HepG2 (cell line): ENCODE measurements around the gene SEMA3F. TPM values are rescaled to one million over a fixed set of nuclear protein-coding genes. Genes with fewer than 3 reads are reported as not detected.

ENCODE experiments used
- ETV5 ChIP-seq: IDR thresholded peaks from 2 replicates; pipeline ENCODE4 v1.6.1; 2018; ENCODE audit warnings: missing biosample characterization, missing genetic modification reagents, inconsistent platforms, borderline replicate concordance
- MYNN ChIP-seq: sonication (generic); formaldehyde crosslinking; IDR thresholded peaks from 2 replicates; pipeline ENCODE4 v1.4.0; 2020; ENCODE audit warnings: mild to moderate bottlenecking, low read depth, missing genetic modification reagents
- NCOR1 ChIP-seq: fragments of 200-600 bp; sonication (generic); IDR thresholded peaks from 2 replicates; pipeline ENCODE4 v1.7.0; 2017; ENCODE audit warnings: antibody characterized with exemption, low read length, borderline replicate concordance
- POLR2G ChIP-seq: fragments of 200-400 bp; formaldehyde crosslinking; IDR thresholded peaks from 2 replicates; pipeline ENCODE4 v1.6.1; 2018; ENCODE audit warnings: mild to moderate bottlenecking, low read depth, low read length, moderate library complexity
- RBAK ChIP-seq: sonication (generic); formaldehyde crosslinking; IDR thresholded peaks from 2 replicates; pipeline ENCODE4 v1.5.1; 2020; ENCODE audit warnings: mild to moderate bottlenecking, missing genetic modification reagents
- SPEN ChIP-seq: sonication (generic); formaldehyde crosslinking; IDR thresholded peaks from 2 replicates; pipeline ENCODE4 v1.5.1; 2020; ENCODE audit warnings: low read depth, mild to moderate bottlenecking, missing genetic modification reagents
- TARDBP ChIP-seq: sonication (generic); formaldehyde crosslinking; IDR thresholded peaks from 2 replicates; pipeline ENCODE4 v1.8.0; 2022; ENCODE audit warnings: mild to moderate bottlenecking, missing genetic modification reagents
- TCF7 ChIP-seq: sonication (generic); IDR thresholded peaks from 2 replicates; pipeline ENCODE4 v1.6.1; 2016; ENCODE audit warnings: antibody characterized with exemption, low read depth
- TEAD3 ChIP-seq: optimal IDR thresholded peaks from 2 replicates; pipeline ENCODE3; 2016; ENCODE audit warnings: borderline replicate concordance
- ZNF670 ChIP-seq: sonication (generic); formaldehyde crosslinking; IDR thresholded peaks from 2 replicates; pipeline ENCODE4 v1.8.0; 2022; ENCODE audit warnings: mild to moderate bottlenecking, missing genetic modification reagents, borderline replicate concordance
- ZNF747 ChIP-seq: sonication (generic); formaldehyde crosslinking; IDR thresholded peaks from 2 replicates; pipeline ENCODE4 v1.8.1; 2023; ENCODE audit warnings: missing genetic modification reagents, mild to moderate bottlenecking, borderline replicate concordance
- polyA plus RNA-seq, 8 experiments: library from polyadenylated mRNA; depleted of rRNA in 3 of 8; stranded (reverse) in 7 of 8; unstranded in 1 of 8; fragments of >200 nt; fragmentation: Illumina TruSeq in 4 of 8; extraction: Trizol in 4 of 8; gene quantifications; 2 replicates each; pipeline versions ENCODE4 v1.2.1 to v1.2.3, GENCODE V29; 2011 to 2016; ENCODE audit warnings: low read depth in 4 of 8, missing spikeins in 1 of 8, mixed read lengths in 1 of 8; ENCODE audit not compliant: insufficient read depth in 1 of 8
- total RNA-seq, 5 experiments: library from RNA; depleted of rRNA; stranded (reverse); fragments of >200 nt; fragmentation: Illumina TruSeq; extraction: Trizol; gene quantifications; 2 replicates each; pipeline ENCODE4 v1.2.3, GENCODE V29; 2016; ENCODE audit warnings: low read depth in 1 of 5
- TF ChIP-seq, protein P1 (sequence below): sonication (generic); formaldehyde crosslinking; IDR thresholded peaks from 2 replicates; pipeline ENCODE4 v1.5.0; 2020; ENCODE audit warnings: mild to moderate bottlenecking, missing genetic modification reagents, borderline replicate concordance
- TF ChIP-seq, protein P2 (sequence below): sonication (generic); formaldehyde crosslinking; IDR thresholded peaks from 2 replicates; pipeline ENCODE4 v1.9.0; 2021; ENCODE audit warnings: missing genetic modification reagents, mild to moderate bottlenecking, borderline replicate concordance
- TF ChIP-seq, protein P3 (sequence below): sonication (generic); formaldehyde crosslinking; IDR thresholded peaks from 2 replicates; pipeline ENCODE4 v1.9.0; 2021; ENCODE audit warnings: missing genetic modification reagents, borderline replicate concordance
- TF ChIP-seq, protein P4 (sequence below): sonication (generic); formaldehyde crosslinking; IDR thresholded peaks from 2 replicates; pipeline ENCODE4 v1.4.0; 2020; ENCODE audit warnings: missing genetic modification reagents

The SEMA3F gene
- total and polyA plus RNA-seq, 2 of the 13 experiments (the other 11 are each of a cell fraction or from before 2014, with no cell fraction given): 7.6 to 17.2 TPM

DNA sequence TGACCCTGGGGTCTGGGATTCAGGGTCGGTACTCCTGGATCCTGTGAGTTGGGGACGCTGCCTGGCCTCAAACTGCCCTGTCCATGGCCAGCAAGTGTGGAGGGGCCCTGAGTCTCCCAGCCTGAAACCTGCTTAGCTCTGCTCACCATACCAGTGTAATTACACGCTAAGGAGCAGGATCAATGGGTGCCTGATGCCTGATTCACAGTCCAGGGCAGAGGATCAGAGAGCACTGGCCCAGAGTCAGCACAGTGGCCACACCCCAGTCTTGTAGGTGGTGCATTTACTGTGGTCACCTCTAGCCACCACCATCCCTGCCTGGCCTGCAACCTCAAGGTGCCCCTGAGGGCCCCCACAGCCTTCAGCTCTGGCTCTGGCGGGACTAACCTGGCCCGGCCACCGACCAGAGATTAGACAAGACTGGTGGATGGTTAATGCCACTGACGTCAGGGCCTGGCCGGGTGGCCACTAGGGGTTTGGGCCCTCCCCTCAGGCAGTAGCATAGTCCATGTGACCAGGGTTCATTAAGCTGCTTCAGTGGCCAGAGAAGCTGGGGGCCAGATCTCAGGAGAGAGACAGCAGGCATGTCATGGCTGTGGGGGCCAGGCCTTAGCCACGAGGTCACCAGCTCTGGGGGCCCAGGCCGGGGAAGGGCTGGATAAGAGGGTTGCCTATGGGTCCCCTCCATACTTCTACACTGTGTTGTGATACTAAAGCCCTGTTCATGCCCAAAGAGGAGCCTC is 46.6 kb downstream of the SEMA3F start (continued):
- TF ChIP-seq, protein P1, sequence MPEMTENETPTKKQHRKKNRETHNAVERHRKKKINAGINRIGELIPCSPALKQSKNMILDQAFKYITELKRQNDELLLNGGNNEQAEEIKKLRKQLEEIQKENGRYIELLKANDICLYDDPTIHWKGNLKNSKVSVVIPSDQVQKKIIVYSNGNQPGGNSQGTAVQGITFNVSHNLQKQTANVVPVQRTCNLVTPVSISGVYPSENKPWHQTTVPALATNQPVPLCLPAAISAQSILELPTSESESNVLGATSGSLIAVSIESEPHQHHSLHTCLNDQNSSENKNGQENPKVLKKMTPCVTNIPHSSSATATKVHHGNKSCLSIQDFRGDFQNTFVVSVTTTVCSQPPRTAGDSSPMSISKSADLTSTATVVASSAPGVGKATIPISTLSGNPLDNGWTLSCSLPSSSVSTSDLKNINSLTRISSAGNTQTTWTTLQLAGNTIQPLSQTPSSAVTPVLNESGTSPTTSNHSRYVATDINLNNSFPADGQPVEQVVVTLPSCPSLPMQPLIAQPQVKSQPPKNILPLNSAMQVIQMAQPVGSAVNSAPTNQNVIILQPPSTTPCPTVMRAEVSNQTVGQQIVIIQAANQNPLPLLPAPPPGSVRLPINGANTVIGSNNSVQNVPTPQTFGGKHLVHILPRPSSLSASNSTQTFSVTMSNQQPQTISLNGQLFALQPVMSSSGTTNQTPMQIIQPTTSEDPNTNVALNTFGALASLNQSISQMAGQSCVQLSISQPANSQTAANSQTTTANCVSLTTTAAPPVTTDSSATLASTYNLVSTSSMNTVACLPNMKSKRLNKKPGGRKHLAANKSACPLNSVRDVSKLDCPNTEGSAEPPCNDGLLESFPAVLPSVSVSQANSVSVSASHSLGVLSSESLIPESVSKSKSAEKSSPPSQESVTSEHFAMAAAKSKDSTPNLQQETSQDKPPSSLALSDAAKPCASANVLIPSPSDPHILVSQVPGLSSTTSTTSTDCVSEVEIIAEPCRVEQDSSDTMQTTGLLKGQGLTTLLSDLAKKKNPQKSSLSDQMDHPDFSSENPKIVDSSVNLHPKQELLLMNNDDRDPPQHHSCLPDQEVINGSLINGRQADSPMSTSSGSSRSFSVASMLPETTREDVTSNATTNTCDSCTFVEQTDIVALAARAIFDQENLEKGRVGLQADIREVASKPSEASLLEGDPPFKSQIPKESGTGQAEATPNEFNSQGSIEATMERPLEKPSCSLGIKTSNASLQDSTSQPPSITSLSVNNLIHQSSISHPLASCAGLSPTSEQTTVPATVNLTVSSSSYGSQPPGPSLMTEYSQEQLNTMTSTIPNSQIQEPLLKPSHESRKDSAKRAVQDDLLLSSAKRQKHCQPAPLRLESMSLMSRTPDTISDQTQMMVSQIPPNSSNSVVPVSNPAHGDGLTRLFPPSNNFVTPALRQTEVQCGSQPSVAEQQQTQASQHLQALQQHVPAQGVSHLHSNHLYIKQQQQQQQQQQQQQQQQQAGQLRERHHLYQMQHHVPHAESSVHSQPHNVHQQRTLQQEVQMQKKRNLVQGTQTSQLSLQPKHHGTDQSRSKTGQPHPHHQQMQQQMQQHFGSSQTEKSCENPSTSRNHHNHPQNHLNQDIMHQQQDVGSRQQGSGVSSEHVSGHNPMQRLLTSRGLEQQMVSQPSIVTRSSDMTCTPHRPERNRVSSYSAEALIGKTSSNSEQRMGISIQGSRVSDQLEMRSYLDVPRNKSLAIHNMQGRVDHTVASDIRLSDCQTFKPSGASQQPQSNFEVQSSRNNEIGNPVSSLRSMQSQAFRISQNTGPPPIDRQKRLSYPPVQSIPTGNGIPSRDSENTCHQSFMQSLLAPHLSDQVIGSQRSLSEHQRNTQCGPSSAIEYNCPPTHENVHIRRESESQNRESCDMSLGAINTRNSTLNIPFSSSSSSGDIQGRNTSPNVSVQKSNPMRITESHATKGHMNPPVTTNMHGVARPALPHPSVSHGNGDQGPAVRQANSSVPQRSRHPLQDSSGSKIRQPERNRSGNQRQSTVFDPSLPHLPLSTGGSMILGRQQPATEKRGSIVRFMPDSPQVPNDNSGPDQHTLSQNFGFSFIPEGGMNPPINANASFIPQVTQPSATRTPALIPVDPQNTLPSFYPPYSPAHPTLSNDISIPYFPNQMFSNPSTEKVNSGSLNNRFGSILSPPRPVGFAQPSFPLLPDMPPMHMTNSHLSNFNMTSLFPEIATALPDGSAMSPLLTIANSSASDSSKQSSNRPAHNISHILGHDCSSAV (CRISPR knock-in tag): no peak
- TF ChIP-seq, protein P2, sequence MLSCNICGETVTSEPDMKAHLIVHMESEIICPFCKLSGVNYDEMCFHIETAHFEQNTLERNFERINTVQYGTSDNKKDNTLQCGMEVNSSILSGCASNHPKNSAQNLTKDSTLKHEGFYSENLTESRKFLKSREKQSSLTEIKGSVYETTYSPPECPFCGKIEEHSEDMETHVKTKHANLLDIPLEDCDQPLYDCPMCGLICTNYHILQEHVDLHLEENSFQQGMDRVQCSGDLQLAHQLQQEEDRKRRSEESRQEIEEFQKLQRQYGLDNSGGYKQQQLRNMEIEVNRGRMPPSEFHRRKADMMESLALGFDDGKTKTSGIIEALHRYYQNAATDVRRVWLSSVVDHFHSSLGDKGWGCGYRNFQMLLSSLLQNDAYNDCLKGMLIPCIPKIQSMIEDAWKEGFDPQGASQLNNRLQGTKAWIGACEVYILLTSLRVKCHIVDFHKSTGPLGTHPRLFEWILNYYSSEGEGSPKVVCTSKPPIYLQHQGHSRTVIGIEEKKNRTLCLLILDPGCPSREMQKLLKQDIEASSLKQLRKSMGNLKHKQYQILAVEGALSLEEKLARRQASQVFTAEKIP: no peak
- TF ChIP-seq POLR2G (peak; percentile 87), MYNN (CRISPR knock-in tag) (no peak), ZNF670 (0 out of 2 replicates have a peak, but pooled peaks have one; percentile 41), SPEN (CRISPR knock-in tag) (peak; percentile 40; the same call in 1 of the 2 replicates), RBAK (CRISPR knock-in tag) (no peak), TCF7 (no peak), NCOR1 (peak; percentile 35; the same call in 1 of the 2 replicates), ETV5 (no peak; the same call in 1 of the 2 replicates), TEAD3 (CRISPR knock-in tag) (peak; percentile 40), ZNF747 (CRISPR knock-in tag) (no peak), TARDBP (CRISPR knock-in tag) (peak; percentile 59; the same call in 1 of the 2 replicates)
- TF ChIP-seq, protein P3, sequence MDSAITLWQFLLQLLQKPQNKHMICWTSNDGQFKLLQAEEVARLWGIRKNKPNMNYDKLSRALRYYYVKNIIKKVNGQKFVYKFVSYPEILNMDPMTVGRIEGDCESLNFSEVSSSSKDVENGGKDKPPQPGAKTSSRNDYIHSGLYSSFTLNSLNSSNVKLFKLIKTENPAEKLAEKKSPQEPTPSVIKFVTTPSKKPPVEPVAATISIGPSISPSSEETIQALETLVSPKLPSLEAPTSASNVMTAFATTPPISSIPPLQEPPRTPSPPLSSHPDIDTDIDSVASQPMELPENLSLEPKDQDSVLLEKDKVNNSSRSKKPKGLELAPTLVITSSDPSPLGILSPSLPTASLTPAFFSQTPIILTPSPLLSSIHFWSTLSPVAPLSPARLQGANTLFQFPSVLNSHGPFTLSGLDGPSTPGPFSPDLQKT (CRISPR knock-in tag): no peak
- TF ChIP-seq, protein P4, sequence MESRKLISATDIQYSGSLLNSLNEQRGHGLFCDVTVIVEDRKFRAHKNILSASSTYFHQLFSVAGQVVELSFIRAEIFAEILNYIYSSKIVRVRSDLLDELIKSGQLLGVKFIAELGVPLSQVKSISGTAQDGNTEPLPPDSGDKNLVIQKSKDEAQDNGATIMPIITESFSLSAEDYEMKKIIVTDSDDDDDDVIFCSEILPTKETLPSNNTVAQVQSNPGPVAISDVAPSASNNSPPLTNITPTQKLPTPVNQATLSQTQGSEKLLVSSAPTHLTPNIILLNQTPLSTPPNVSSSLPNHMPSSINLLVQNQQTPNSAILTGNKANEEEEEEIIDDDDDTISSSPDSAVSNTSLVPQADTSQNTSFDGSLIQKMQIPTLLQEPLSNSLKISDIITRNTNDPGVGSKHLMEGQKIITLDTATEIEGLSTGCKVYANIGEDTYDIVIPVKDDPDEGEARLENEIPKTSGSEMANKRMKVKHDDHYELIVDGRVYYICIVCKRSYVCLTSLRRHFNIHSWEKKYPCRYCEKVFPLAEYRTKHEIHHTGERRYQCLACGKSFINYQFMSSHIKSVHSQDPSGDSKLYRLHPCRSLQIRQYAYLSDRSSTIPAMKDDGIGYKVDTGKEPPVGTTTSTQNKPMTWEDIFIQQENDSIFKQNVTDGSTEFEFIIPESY (CRISPR knock-in tag): no peak
